Lower leg skin (tissue), 4 donors: Measurements from ENCODE around the gene GNL1. TPM values are rescaled to one million over a fixed set of nuclear protein-coding genes. Genes with fewer than 3 reads are reported as not detected.
"Not testable (repeated sequence)": the region's sequence is repeated elsewhere in the genome, so short reads cannot be mapped to it uniquely, and the experiment has no call there.

Experiments used
- DNase-seq, 2 donors: peaks; one replicate each; pipeline ENCODE4 v3.0.0-alpha.2; 2019; ENCODE audit warnings: low spot score in 2 of 2
- H3K4me3 ChIP-seq: fragments of 200-600 bp; sonication (generic); 2 replicates; pipeline ENCODE4 v1.5.1; 2017; ENCODE audit warnings: mild to moderate bottlenecking, low read depth; ENCODE audit not compliant: poor library complexity, severe bottlenecking
- CTCF ChIP-seq, 3 donors: fragments of 450-650 bp; IDR thresholded peaks; one replicate each; pipeline ENCODE4 v1.5.1; 2016; ENCODE audit warnings: antibody characterized with exemption in 3 of 3, mild to moderate bottlenecking in 3 of 3, moderate library complexity in 2 of 3
- POLR2A ChIP-seq, 2 donors: fragments of 450-650 bp; IDR thresholded peaks; one replicate each; pipeline ENCODE4 v1.6.1; 2016 to 2017; ENCODE audit warnings: antibody characterized with exemption in 2 of 2, mild to moderate bottlenecking in 1 of 2, moderate library complexity in 1 of 2
- whole genome bisulfite sequencing, 2 donors: methylation state at CpG; one replicate each; pipeline ENCODE4 v1.1.5; 2018; 5-methylcytosine and 5-hydroxymethylcytosine counted together
- intact Hi-C: fragments of 100-400 bp; cut with DNase I; formaldehyde crosslinking; loops from one replicate; pipeline ENCODE4 v1.15.0; 2023; ENCODE audit warnings: low total_unique reads
- total RNA-seq, 4 donors: library from RNA; depleted of rRNA; stranded (reverse); fragments of >200 nt; gene quantifications; one replicate each; pipeline ENCODE4 v1.1.0, GENCODE V29; 2016

GNL1 gene
- total RNA-seq, 4 donors from 2014 or later: 30.4 to 39.6 (median 33.4) TPM

- peak in 1 of 2 donors; percentile 49 for DNase-seq
- H3K4me3 ChIP-seq: no peak overlapping the region
- TF ChIP-seq POLR2A (IDR thresholded peaks at IDR 0.05): no peak
- TF ChIP-seq CTCF (IDR thresholded peaks at IDR 0.05): no peak
- whole genome bisulfite sequencing, 2 donors: 38% methylated on average over 5 of the region's 5 CpGs
- intact Hi-C loops: no loop called here
Measured at GRCh38 chr6:30508890-30509736, 47.2 kb downstream of the GNL1 start.

- TF ChIP-seq POLR2A (IDR thresholded peaks at IDR 0.05): no peak
- no peak for TF ChIP-seq CTCF (IDR thresholded peaks at IDR 0.05)
- 85 to 92% methylated on average over 5 of the region's 5 CpGs for WGBS, 2 donors
- intact Hi-C loops: no loop called here
- no peak for DNase-seq
- H3K4me3 ChIP-seq: no peak overlapping the region
Measured at GRCh38 chr6:30507849-30508827, 48.2 kb downstream of the GNL1 start.

- no peak overlapping the region for H3K4me3 ChIP-seq
- TF ChIP-seq CTCF (IDR thresholded peaks at IDR 0.05): no peak
- TF ChIP-seq POLR2A (IDR thresholded peaks at IDR 0.05): no peak
- intact Hi-C loops: no loop called here
- DNase-seq: no peak
- 46 to 54% methylated on average over 10 of the region's 10 CpGs for WGBS, 2 donors
Measured at GRCh38 chr6:30500421-30501355, 55.6 kb downstream of the GNL1 start.

GRCh38 chr6:30498705-30499104 is 57.6 kb downstream of the GNL1 start:
- H3K4me3 ChIP-seq, intact Hi-C loops: not testable (repeated sequence)
- DNase-seq: peak in 1 of 2 donors; percentile 52
- WGBS, 2 donors: 91 to 92% methylated on average over 22 to 25 of the region's 37 CpGs

- no peak for TF ChIP-seq POLR2A (IDR thresholded peaks at IDR 0.05)
- no peak for TF ChIP-seq CTCF (IDR thresholded peaks at IDR 0.05)
- peak in 1 of 2 donors; percentile 68 for DNase-seq
- H3K4me3 ChIP-seq: no peak overlapping the region
- WGBS, 2 donors: 75 to 91% methylated on average over 3 of the region's 3 CpGs
- intact Hi-C loops: no loop called here
Measured at GRCh38 chr6:30497714-30498113, 58.6 kb downstream of the GNL1 start.

GRCh38 chr6:30497261-30497599 is 59.1 kb downstream of the GNL1 start:
- intact Hi-C loops: not testable (repeated sequence)

More at GRCh38 chr6:30497261-30497599, 59.1 kb downstream of the GNL1 start:
- H3K4me3 ChIP-seq, DNase-seq: not testable (repeated sequence)
- 91 to 95% methylated on average over 5 of the region's 5 CpGs for WGBS, 2 donors
